ENCODE measurements around the gene LPAR5.

GRCh38 chr12:6667559-6668210 lies 31.9 kb upstream of the LPAR5 start:
- TF ChIP-seq POGZ (CRISPR knock-in tag; IDR thresholded peaks at IDR 0.05) = no peak
- TF ChIP-seq ZFP37 (CRISPR knock-in tag; IDR thresholded peaks at IDR 0.05; ENCODE audit: borderline replicate concordance) = no peak

All from HepG2 (cell line).